GM12872 (cell line): ENCODE measurements around the gene TSPAN9.

Source experiments
- CTCF ChIP-seq: IDR thresholded peaks from 3 replicates; pipeline ENCODE4 v1.5.1; 2011; ENCODE audit warnings: low read depth, mild to moderate bottlenecking, low read length, moderate library complexity; ENCODE audit not compliant: insufficient read depth

TSPAN9 gene

GRCh38 chr12:3233797-3234196 lies 156.6 kb downstream of the TSPAN9 start:
- TF ChIP-seq CTCF: no peak

DNA sequence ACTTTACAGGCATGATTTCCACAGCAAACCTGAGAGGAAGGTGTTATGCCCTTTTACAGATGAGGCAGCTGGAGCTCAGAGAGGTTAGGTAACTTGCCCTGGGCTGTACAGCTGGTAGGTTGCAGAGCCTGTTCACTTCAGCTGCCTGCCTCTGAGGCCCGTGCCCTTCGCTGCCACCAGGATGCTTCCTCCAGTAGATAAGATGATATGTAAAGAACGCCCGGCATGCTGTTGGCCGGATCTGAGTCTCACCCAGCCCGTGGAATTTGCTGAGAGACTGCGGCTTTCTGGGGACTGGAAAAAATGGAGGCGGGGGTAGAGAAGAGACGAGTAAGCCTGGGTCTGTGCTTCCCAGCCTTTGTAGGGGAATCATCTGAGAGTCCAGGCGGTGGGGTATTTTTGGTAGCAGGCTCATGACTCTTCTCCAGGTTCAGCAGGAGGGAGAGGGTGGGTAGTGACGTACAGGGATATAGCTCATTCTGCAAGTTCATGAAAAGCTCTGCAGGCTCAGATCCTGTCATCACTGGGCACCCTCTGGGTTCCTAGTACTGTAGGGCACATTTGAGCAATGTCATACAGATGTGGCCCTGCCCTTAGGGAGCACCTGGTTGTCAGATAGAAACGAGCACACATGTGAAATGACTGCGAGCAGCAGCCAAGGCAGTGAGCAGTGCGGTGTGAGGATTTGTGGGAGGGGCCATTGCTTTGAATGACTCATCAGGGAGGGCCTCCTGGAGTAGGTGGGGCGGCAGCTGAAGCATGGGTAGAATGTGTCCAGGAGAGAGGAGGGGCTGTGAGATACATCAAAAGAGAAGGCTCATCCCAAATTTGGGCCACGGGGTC lies 159.4 kb downstream of the TSPAN9 start:
- no peak for TF ChIP-seq CTCF

GRCh38 chr12:3238196-3238595 lies 161.0 kb downstream of the TSPAN9 start:
- TF ChIP-seq CTCF: no peak

DNA sequence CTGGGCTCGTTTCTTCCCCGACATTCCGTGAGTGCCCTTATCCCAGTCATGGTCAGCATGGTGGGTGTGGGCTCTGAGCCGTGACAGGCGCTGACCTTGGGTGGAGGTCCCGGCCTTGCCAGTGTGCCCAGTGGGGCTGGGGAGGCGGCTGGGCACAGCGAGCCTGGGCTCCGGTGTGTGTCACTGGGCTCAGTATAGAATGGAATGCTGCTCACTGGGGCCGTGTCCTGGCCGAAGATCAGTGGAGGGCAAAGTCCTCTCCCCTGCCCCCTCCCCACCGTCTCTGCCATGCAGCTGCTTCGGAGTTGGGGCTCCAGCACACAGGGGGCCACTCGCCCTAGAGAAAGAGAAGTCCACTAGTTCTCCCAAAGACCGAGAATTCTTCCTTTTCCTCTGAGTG lies 164.4 kb downstream of the TSPAN9 start:
- no peak for TF ChIP-seq CTCF

DNA sequence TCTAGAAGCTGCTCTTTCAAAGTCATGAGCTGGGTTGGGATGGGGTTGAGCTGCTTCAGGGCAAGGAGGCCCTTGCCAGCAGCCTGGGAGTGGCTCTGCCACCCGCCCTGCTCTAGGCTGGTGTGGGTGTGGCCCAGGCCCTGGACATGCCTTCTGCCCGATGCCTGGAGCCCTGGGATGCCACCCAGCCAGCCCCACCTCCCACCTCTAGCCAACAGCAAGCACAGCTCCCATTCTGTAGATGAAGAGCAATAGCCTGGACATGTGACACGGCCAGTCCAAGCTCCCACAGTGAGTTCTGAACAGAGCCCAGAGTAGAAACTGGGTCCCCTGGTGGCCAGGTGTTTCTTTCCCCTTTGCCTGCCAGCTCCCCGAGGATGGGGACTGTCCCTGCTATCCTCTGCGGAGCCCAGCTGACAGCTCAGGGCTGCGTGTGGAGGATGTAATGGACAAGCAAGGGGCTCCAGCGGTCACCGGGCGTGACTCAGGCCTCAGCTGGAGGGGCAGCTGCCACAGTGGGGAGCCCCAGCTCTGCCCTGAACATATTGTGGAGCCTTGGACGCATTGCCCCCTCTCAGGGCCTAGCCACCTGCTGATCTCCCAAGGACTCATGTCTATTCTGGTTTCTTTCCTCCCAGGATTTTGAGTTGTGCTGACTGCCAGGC lies 165.2 kb downstream of the TSPAN9 start:
- no peak for TF ChIP-seq CTCF

DNA sequence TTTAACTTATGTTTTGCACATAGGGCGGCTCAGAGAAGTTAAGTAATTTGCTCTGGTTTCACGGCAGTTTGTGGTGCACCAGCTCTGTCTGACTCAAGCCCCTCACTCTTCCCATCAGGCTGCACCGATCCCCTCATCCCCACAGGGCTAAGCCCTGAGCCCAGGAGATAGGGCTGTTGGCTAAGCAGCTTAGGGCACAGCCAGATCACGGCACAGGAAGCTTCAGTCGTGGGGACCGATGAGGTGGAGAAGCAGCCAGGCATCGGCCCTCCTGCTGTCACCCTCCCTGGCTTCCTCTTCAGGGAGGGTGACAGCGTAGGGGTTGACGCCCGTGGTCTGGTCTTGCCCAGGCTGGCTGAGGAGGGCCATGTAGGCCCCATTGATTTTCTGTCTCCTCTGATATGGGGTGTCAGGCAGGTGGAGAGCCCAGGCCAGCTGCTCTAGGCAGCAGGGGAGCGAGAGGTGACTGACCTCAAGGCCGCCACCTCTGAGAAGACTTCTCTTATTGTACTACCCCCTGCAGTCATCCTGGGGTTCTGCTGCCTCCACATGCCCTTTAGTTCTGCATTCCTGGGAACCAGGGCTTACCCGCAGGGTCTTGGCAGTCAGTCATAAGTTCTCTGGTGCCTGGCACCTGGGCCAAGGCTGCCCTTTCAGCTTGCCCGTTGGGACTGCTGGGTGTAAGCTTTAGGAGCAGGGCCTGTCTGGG lies 166.4 kb downstream of the TSPAN9 start:
- TF ChIP-seq CTCF: no peak

GRCh38 chr12:3244219-3244750 lies 167.1 kb downstream of the TSPAN9 start:
- TF ChIP-seq CTCF: no peak
